Activated CD8-positive, alpha-beta memory T cell treated with anti-CD3 and anti-CD28 coated beads, Interleukin-2, amount 50 U/mL, for 48 hours (primary cell): ENCODE results near the gene PFKFB1.

Experiments used
- DNase-seq: peaks from one replicate; pipeline ENCODE4 v3.0.0-alpha.2; 2020

PFKFB1 gene

GRCh38 chrX:54994099-54994498 lies at the start of gene PFKFB1:
Gene PFKFB1, minus strand, starts transcription at chrX:54994188. Its CDS starts 181 bp downstream, at chrX:54994007.
- DNase-seq = no peak

GRCh38 chrX:55041514-55041913 lies 47.5 kb upstream of the PFKFB1 start:
- no peak for DNase-seq

GRCh38 chrX:55039471-55039870 lies 45.5 kb upstream of the PFKFB1 start:
- DNase-seq = no peak

- no peak for DNase-seq
Observed at GRCh38 chrX:55033429-55033828, 39.4 kb upstream of the PFKFB1 start.

- DNase-seq = no peak
Observed at GRCh38 chrX:55030271-55031205, 36.5 kb upstream of the PFKFB1 start, which contains the start of gene ALAS2. Gene ALAS2, minus strand, starts transcription at chrX:55030977. Its CDS starts 4,977 bp downstream, at chrX:55026000.

- no peak for DNase-seq
Observed at GRCh38 chrX:55029291-55029690, 35.3 kb upstream of the PFKFB1 start.

- DNase-seq = no peak
Observed at GRCh38 chrX:55028611-55029010, 34.6 kb upstream of the PFKFB1 start.

- DNase-seq = no peak
Observed at GRCh38 chrX:55028040-55028439, 34.1 kb upstream of the PFKFB1 start.

GRCh38 chrX:55026840-55027239 lies 32.9 kb upstream of the PFKFB1 start:
- DNase-seq = no peak

GRCh38 chrX:55026143-55026542 lies 32.2 kb upstream of the PFKFB1 start:
- no peak for DNase-seq

- no peak for DNase-seq
Observed at GRCh38 chrX:55014897-55015299, 20.9 kb upstream of the PFKFB1 start.

GRCh38 chrX:55011294-55011693 lies 17.3 kb upstream of the PFKFB1 start:
- no peak for DNase-seq

GRCh38 chrX:55008571-55009358 lies 14.8 kb upstream of the PFKFB1 start:
- DNase-seq = no peak

GRCh38 chrX:55007656-55008055 lies 13.7 kb upstream of the PFKFB1 start:
- no peak for DNase-seq

GRCh38 chrX:55006827-55007621 lies 13.0 kb upstream of the PFKFB1 start:
- DNase-seq = no peak

GRCh38 chrX:55005256-55005655 lies 11.3 kb upstream of the PFKFB1 start:
- DNase-seq = no peak

- DNase-seq = no peak
Observed at GRCh38 chrX:55004231-55004630, 10.2 kb upstream of the PFKFB1 start.

GRCh38 chrX:54999717-55000598 lies 6.0 kb upstream of the PFKFB1 start, which contains the start of gene APEX2:
Gene APEX2, plus strand, starts transcription at chrX:55000363. Its CDS starts 60 bp downstream, at chrX:55000423.
- DNase-seq = peak; percentile 86

GRCh38 chrX:54995621-54996020 lies 1.6 kb upstream of the PFKFB1 start:
- DNase-seq = no peak

GRCh38 chrX:54994668-54995351 lies 822 bp upstream of the PFKFB1 start:
- no peak for DNase-seq
